SHP77 treated with DMSO at 0.1 percent for 48 hours (cell line): ENCODE measurements around the gene SCFD2.

Experiments
- DNase-seq: peaks from one replicate; lab custom pipeline; 2025; lab: John Stamatoyannopoulos, UW

The SCFD2 gene

GRCh38 chr4:52987392-52988056 is 378.3 kb downstream of the SCFD2 start:
- no peak for DNase-seq

GRCh38 chr4:52984462-52984881 is 381.4 kb downstream of the SCFD2 start:
- DNase-seq: no peak

- DNase-seq: peak; percentile 49
Measured at GRCh38 chr4:52983563-52984303, 382.1 kb downstream of the SCFD2 start.

GRCh38 chr4:52982946-52983340 is 382.9 kb downstream of the SCFD2 start:
- DNase-seq: no peak

GRCh38 chr4:52982255-52982945 is 383.5 kb downstream of the SCFD2 start:
- DNase-seq: peak; percentile 43

GRCh38 chr4:52979821-52980590 is 385.9 kb downstream of the SCFD2 start:
- DNase-seq: no peak

GRCh38 chr4:52979020-52979419 is 386.8 kb downstream of the SCFD2 start:
- DNase-seq: no peak

- DNase-seq: no peak
Measured at GRCh38 chr4:52977252-52977651, 388.6 kb downstream of the SCFD2 start.

GRCh38 chr4:52976523-52977230 is 389.2 kb downstream of the SCFD2 start:
- DNase-seq: no peak

- DNase-seq: no peak
Measured at GRCh38 chr4:52968691-52969090, 397.2 kb downstream of the SCFD2 start.

- no peak for DNase-seq
Measured at GRCh38 chr4:52968241-52968640, 397.6 kb downstream of the SCFD2 start.

- no peak for DNase-seq
Measured at GRCh38 chr4:52966781-52967180, 399.1 kb downstream of the SCFD2 start.

GRCh38 chr4:52966172-52966571 is 399.7 kb downstream of the SCFD2 start:
- DNase-seq: no peak

GRCh38 chr4:52964561-52965101 is 401.2 kb downstream of the SCFD2 start:
- DNase-seq: no peak

- no peak for DNase-seq
Measured at GRCh38 chr4:52964011-52964410, 401.9 kb downstream of the SCFD2 start.

GRCh38 chr4:52962721-52963120 is 403.1 kb downstream of the SCFD2 start:
- no peak for DNase-seq

- no peak for DNase-seq
Measured at GRCh38 chr4:52961666-52962412, 404.0 kb downstream of the SCFD2 start.

- DNase-seq: no peak
Measured at GRCh38 chr4:52959541-52959940, 406.3 kb downstream of the SCFD2 start.

GRCh38 chr4:52957835-52958631 is 407.8 kb downstream of the SCFD2 start:
- no peak for DNase-seq

- peak; percentile 96 for DNase-seq
Measured at GRCh38 chr4:52957220-52957686, 408.6 kb downstream of the SCFD2 start.
